ENCODE data around the gene PAX3.

DNA sequence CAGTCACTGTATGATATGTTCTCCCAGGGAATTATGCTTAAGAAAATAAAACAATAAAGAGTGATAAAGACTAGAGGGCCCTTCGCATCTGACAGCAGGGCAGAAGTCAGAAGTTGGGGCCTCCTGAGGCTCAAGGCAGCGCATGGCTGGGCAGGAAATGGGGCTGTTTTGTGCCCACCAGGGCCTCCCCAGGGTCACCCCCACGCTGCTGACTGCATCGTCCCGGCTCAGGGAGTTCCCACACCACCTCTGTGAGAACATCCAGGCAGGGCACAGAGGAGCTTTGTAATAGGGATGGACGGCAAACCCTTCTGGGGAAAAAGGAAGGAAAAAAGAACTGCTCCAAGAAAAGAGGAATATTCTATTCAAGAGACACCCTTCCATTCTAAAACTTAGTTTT is 41.2 kb downstream of the PAX3 start:
- TF ChIP-seq POLR2A (IDR thresholded peaks at IDR 0.05) = no peak
- TF ChIP-seq, protein P1, sequence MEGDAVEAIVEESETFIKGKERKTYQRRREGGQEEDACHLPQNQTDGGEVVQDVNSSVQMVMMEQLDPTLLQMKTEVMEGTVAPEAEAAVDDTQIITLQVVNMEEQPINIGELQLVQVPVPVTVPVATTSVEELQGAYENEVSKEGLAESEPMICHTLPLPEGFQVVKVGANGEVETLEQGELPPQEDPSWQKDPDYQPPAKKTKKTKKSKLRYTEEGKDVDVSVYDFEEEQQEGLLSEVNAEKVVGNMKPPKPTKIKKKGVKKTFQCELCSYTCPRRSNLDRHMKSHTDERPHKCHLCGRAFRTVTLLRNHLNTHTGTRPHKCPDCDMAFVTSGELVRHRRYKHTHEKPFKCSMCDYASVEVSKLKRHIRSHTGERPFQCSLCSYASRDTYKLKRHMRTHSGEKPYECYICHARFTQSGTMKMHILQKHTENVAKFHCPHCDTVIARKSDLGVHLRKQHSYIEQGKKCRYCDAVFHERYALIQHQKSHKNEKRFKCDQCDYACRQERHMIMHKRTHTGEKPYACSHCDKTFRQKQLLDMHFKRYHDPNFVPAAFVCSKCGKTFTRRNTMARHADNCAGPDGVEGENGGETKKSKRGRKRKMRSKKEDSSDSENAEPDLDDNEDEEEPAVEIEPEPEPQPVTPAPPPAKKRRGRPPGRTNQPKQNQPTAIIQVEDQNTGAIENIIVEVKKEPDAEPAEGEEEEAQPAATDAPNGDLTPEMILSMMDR (IDR thresholded peaks at IDR 0.05) = no peak

All from lower leg skin (tissue), 3 donors.